ENCODE measurements around the gene NAPB. TPM values are rescaled to one million over a fixed set of nuclear protein-coding genes. Genes with fewer than 3 reads are reported as not detected.

The NAPB gene
- total and polyA plus RNA-seq, 2 of the 8 experiments (the other 6 are each of a cell fraction or from before 2014, with no cell fraction given) = 6.2 to 12.3 TPM

GRCh38 chr20:23459461-23460150 is 38.3 kb upstream of the NAPB start (continued):
- TF ChIP-seq EP300 (IDR thresholded peaks at IDR 0.05; ENCODE audit: borderline replicate concordance in 1 of 2, low read depth in 2 of 2, low read length in 2 of 2) = no peak
- no peak for TF ChIP-seq NANOG (IDR thresholded peaks at IDR 0.05; ENCODE audit: insufficient read depth, low read depth, low read length, poor library complexity, severe bottlenecking)
- TF ChIP-seq MAX (IDR thresholded peaks at IDR 0.05) = no peak
- TF ChIP-seq CEBPB (IDR thresholded peaks at IDR 0.05; ENCODE audit: low read depth, low read length) = no peak
- no peak for TF ChIP-seq BRCA1 (IDR thresholded peaks at IDR 0.05; ENCODE audit: low read depth, low read length)
- no peak for TF ChIP-seq CTBP2 (IDR thresholded peaks at IDR 0.05; ENCODE audit: borderline replicate concordance, insufficient read depth, insufficient read length, low read length)
- TF ChIP-seq CBX5 (IDR thresholded peaks at IDR 0.05; ENCODE audit: low read depth, low read length) = no peak
- no peak for TF ChIP-seq TAF7 (optimal IDR thresholded peaks at IDR 0.05; ENCODE audit: borderline replicate concordance, low read depth, low read length)
- TF ChIP-seq TEAD4 (IDR thresholded peaks at IDR 0.05; ENCODE audit: low read depth, low read length) = no peak
